ENCODE measurements around the gene TNFRSF17. TPM values are rescaled to one million over a fixed set of nuclear protein-coding genes. Genes with fewer than 3 reads are reported as not detected.
"Not testable (repeated sequence)": the region's sequence is repeated elsewhere in the genome, so short reads cannot be mapped to it uniquely, and the experiment has no call there.

Gene TNFRSF17
- total RNA-seq, 4 donors from 2014 or later: not detected

GRCh38 chr16:11956558-11956957 is 8.5 kb upstream of the TNFRSF17 start:
- 90 to 100% methylated on average over 2 of the region's 2 CpGs for WGBS, 2 donors
- TF ChIP-seq CTCF (IDR thresholded peaks at IDR 0.05): no peak
- TF ChIP-seq POLR2A (IDR thresholded peaks at IDR 0.05): no peak
- Histone ChIP-seq H3K27ac (peak overlapping the region in 1 of 4 donors; percentile 30), H3K36me3 (no peaks in the 10 kb centered on the region), H3K4me3 (no peak overlapping the region), H3K9me3 (no peaks in the 10 kb centered on the region), H3K27me3 (no peaks in the 10 kb centered on the region), H3K4me1 (peaks cover 0 to 14% (median 0%) of the 10 kb centered on the region in 3 donors)
- no peak for DNase-seq
- intact Hi-C loops (cut with DNase I): no loop called here

- intact Hi-C loops (cut with DNase I): no loop called here
- 67 to 79% methylated on average over 6 to 8 of the region's 10 CpGs for whole genome bisulfite sequencing, 2 donors
- H3K27ac ChIP-seq: peak overlapping the region in 3 of 4 donors; percentile 36 to 55 (median 50)
Observed at GRCh38 chr16:11957591-11958395, 7.2 kb upstream of the TNFRSF17 start.

GRCh38 chr16:11962457-11962856 is 2.6 kb upstream of the TNFRSF17 start:
- H3K9me3 ChIP-seq; H3K27ac ChIP-seq; intact Hi-C loops (cut with DNase I); H3K36me3 ChIP-seq; H3K27me3 ChIP-seq; H3K4me3 ChIP-seq; DNase-seq: not testable (repeated sequence)
- 73 to 84% methylated on average over 5 of the region's 5 CpGs for WGBS, 2 donors
- peaks cover 0 to 18% (median 0%) of the 10 kb centered on the region in 3 donors for H3K4me1 ChIP-seq

More at GRCh38 chr16:11957591-11958395, 7.2 kb upstream of the TNFRSF17 start:
- Histone ChIP-seq H3K9me3 (no peaks in the 10 kb centered on the region), H3K4me3 (no peak overlapping the region), H3K4me1 (peaks cover 0 to 14% (median 0%) of the 10 kb centered on the region in 3 donors), H3K36me3 (no peaks in the 10 kb centered on the region), H3K27me3 (no peaks in the 10 kb centered on the region)
- DNase-seq: no peak
- TF ChIP-seq POLR2A (IDR thresholded peaks at IDR 0.05): no peak
- TF ChIP-seq CTCF (IDR thresholded peaks at IDR 0.05): no peak

GRCh38 chr16:11962978-11963377 is 2.0 kb upstream of the TNFRSF17 start:
- H3K9me3 ChIP-seq; H3K27me3 ChIP-seq; DNase-seq; H3K4me3 ChIP-seq; intact Hi-C loops (cut with DNase I); H3K36me3 ChIP-seq; H3K27ac ChIP-seq: not testable (repeated sequence)
- 78 to 90% methylated on average over 11 of the region's 11 CpGs for WGBS, 2 donors
- H3K4me1 ChIP-seq: peaks cover 0 to 18% (median 0%) of the 10 kb centered on the region in 3 donors

- Histone ChIP-seq H3K9me3 (no peaks in the 10 kb centered on the region), H3K4me3 (no peak overlapping the region), H3K36me3 (no peaks in the 10 kb centered on the region), H3K27me3 (no peaks in the 10 kb centered on the region), H3K27ac (no peak overlapping the region), H3K4me1 (peaks cover 0 to 15% (median 0%) of the 10 kb centered on the region in 3 donors)
- TF ChIP-seq CTCF (IDR thresholded peaks at IDR 0.05) (no peak), POLR2A (IDR thresholded peaks at IDR 0.05) (no peak)
- intact Hi-C loops (cut with DNase I): no loop called here
- 61 to 73% methylated on average over 4 to 5 of the region's 6 CpGs for WGBS, 2 donors
- no peak for DNase-seq
Observed at GRCh38 chr16:11963706-11964105, 1.3 kb upstream of the TNFRSF17 start.

- DNase-seq: no peak
- intact Hi-C loops (cut with DNase I): no loop called here
- TF ChIP-seq CTCF (IDR thresholded peaks at IDR 0.05) (no peak), POLR2A (IDR thresholded peaks at IDR 0.05) (no peak)
- no peak overlapping the region for H3K4me3 ChIP-seq
- H3K4me1 ChIP-seq: peaks cover 0 to 9% (median 0%) of the 10 kb centered on the region in 3 donors
- H3K9me3 ChIP-seq: no peaks in the 10 kb centered on the region
- H3K27me3 ChIP-seq: no peaks in the 10 kb centered on the region
- no peak overlapping the region for H3K27ac ChIP-seq
- H3K36me3 ChIP-seq: no peaks in the 10 kb centered on the region
- WGBS, 2 donors: 72 to 80% methylated on average over 7 of the region's 7 CpGs
Observed at GRCh38 chr16:11966173-11966572, 1.2 kb downstream of the TNFRSF17 start.

Measured in esophagus squamous epithelium (tissue), 5 donors.